HEK293T (cell line): ENCODE measurements around the gene TSNAXIP1.

ENCODE experiments used
- CTCF ChIA-PET: fragments of 350-600 bp; formaldehyde crosslinking; extraction: SDS; loops from one replicate; lab custom pipeline; 2021; ENCODE audit warnings: antibody characterized with exemption, inconsistent platforms; lab: Yijun Ruan, JAX
- POLR2A ChIA-PET: fragments of 350-600 bp; formaldehyde crosslinking; extraction: SDS; loops from one replicate; lab custom pipeline; 2020; ENCODE audit warnings: antibody characterized with exemption, inconsistent platforms; lab: Yijun Ruan, JAX
- DNase-seq: peaks from one replicate; pipeline ENCODE4 v3.0.0; 2012; ENCODE audit warnings: mixed read lengths; ENCODE audit errors: extremely low spot score
- ARNT ChIP-seq: fragments of 450-650 bp; IDR thresholded peaks from 2 replicates; pipeline ENCODE4 v1.6.1; 2017; ENCODE audit warnings: mild to moderate bottlenecking
- BHLHE40 ChIP-seq: fragments of 450-650 bp; IDR thresholded peaks from 2 replicates; pipeline ENCODE4 v1.6.1; 2016; ENCODE audit warnings: mild to moderate bottlenecking, moderate library complexity, borderline replicate concordance
- CTBP1 ChIP-seq: fragments of 450-650 bp; IDR thresholded peaks from 2 replicates; pipeline ENCODE4 v1.6.1; 2016; ENCODE audit warnings: borderline replicate concordance
- ELF4 ChIP-seq: fragments of 450-650 bp; IDR thresholded peaks from 2 replicates; pipeline ENCODE4 v1.6.1; 2017; ENCODE audit warnings: antibody characterized with exemption
- FOXA1 ChIP-seq: fragments of 450-650 bp; IDR thresholded peaks from 2 replicates; pipeline ENCODE4 v1.6.1; 2016; ENCODE audit warnings: mild to moderate bottlenecking
- FOXK2 ChIP-seq: fragments of 450-650 bp; IDR thresholded peaks from 2 replicates; pipeline ENCODE4 v1.6.1; 2016; ENCODE audit warnings: mild to moderate bottlenecking
- FOXM1 ChIP-seq: fragments of 450-650 bp; IDR thresholded peaks from 2 replicates; pipeline ENCODE4 v1.6.1; 2017; ENCODE audit warnings: mild to moderate bottlenecking, borderline replicate concordance
- HDGF ChIP-seq: fragments of 450-650 bp; IDR thresholded peaks from 2 replicates; pipeline ENCODE4 v1.6.1; 2017; ENCODE audit warnings: antibody characterized with exemption, borderline replicate concordance
- L3MBTL2 ChIP-seq: fragments of 450-650 bp; conservative IDR thresholded peaks from 2 replicates; pipeline ENCODE4 v1.6.1; 2016; ENCODE audit warnings: mild to moderate bottlenecking
- LEF1 ChIP-seq: fragments of 450-650 bp; IDR thresholded peaks from 2 replicates; pipeline ENCODE4 v1.6.1; 2017; ENCODE audit warnings: mild to moderate bottlenecking, borderline replicate concordance
- NFRKB ChIP-seq: fragments of 450-650 bp; IDR thresholded peaks from 2 replicates; pipeline ENCODE4 v1.6.1; 2016; ENCODE audit warnings: mild to moderate bottlenecking, moderate library complexity
- PKNOX1 ChIP-seq: fragments of 450-650 bp; IDR thresholded peaks from 2 replicates; pipeline ENCODE4 v1.6.1; 2016
- SP1 ChIP-seq: fragments of 450-650 bp; IDR thresholded peaks from 2 replicates; pipeline ENCODE4 v1.6.1; 2017
- SUZ12 ChIP-seq: fragments of 450-650 bp; IDR thresholded peaks from 2 replicates; pipeline ENCODE4 v1.6.1; 2016; ENCODE audit warnings: mild to moderate bottlenecking
- TARDBP ChIP-seq: fragments of 450-650 bp; IDR thresholded peaks from 2 replicates; pipeline ENCODE4 v1.6.1; 2016
- ZNF384 ChIP-seq: fragments of 450-650 bp; IDR thresholded peaks from 2 replicates; pipeline ENCODE4 v1.6.1; 2016

Gene TSNAXIP1

GRCh38 chr16:67803894-67804293 is 2.8 kb upstream of the TSNAXIP1 start:
- TF ChIP-seq BHLHE40 (no peak), CTBP1 (no peak), L3MBTL2 (no peak), ELF4 (no peak), TARDBP (no peak), FOXM1 (no peak), HDGF (no peak), FOXA1 (no peak), SUZ12 (no peak), LEF1 (no peak)
- POLR2A ChIA-PET, result no interaction called here
- no peak for DNase-seq
- CTCF ChIA-PET, result interaction anchor here (2.1 kb wide), 1 partner anchor 13 kb away, joined by 8 read pairs; no protein-coding TSS in a partner anchor

- ChIA-PET CTCF (interaction anchor here (1.0 kb wide), 1 partner anchor 11 kb away, joined by 3 read pairs; no protein-coding TSS in a partner anchor), POLR2A (no interaction called here)
- no peak for DNase-seq
Measured at GRCh38 chr16:67804853-67805542, 1.7 kb upstream of the TSNAXIP1 start.

DNA sequence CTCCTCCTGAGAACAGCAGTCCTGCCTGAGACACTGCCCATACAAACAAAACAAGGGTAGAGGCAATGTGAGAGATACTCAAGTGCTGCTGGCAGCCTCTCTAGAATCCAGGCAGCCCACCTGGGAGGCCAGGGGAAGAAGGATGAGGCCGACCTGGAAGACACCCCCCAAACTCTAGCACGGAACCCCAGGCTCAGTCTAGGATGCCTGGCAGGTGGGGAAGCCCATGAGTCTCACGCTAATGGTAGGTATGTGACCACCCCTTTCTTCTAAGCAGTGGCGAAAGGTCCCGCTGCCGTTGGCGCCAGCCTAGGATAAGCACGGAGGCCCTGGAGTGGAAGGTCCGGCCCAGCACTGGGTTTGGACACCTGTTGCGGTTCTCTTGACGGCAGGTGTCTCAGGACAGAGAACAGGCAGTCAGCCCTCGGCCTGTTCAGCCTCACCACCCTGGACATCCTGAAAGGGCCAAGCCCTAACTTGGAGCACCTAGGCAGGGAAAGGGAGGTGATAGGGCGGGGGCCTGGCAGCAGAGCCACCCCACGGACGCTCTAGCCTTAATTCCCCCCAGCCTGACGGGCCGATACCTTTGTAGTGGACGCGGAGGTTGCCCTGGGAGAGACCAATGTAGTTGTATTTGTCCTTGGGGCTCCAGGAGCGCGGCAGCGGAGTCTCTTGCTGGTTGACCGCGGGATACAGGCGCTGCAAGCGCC is 816 bp upstream of the TSNAXIP1 start:
- ChIA-PET POLR2A (interaction anchor here (0.8 to 1.2 kb wide), 9 partner anchors 9 to 146 kb away, joined by 3 to 7 read pairs (median 3); partner anchors contain the start of genes ACD and GFOD2), CTCF (interaction anchor here (1.3 to 2.7 kb wide), 2 partner anchors 10 to 133 kb away, joined by 5 to 32 read pairs; no protein-coding TSS in a partner anchor)
- TF ChIP-seq ARNT, result no peak
- TF ChIP-seq ZNF384, result no peak
- no peak for TF ChIP-seq TARDBP
- TF ChIP-seq BHLHE40, result no peak
- TF ChIP-seq CTBP1, result no peak
- TF ChIP-seq SP1, result no peak
- TF ChIP-seq SUZ12, result no peak
- TF ChIP-seq FOXA1, result no peak
- no peak for DNase-seq

More at GRCh38 chr16:67804853-67805542, 1.7 kb upstream of the TSNAXIP1 start:
- TF ChIP-seq ZNF384, result no peak
- TF ChIP-seq FOXA1, result no peak
- no peak for TF ChIP-seq SUZ12
- no peak for TF ChIP-seq TARDBP
- no peak for TF ChIP-seq NFRKB
- no peak for TF ChIP-seq CTBP1
- no peak for TF ChIP-seq L3MBTL2
- no peak for TF ChIP-seq LEF1
- no peak for TF ChIP-seq FOXM1
- no peak for TF ChIP-seq BHLHE40
- TF ChIP-seq FOXK2, result no peak
- no peak for TF ChIP-seq ARNT

- DNase-seq, result no peak
- ChIA-PET POLR2A (interaction anchor here (0.8 to 1.2 kb wide), 6 partner anchors 9 to 128 kb away, joined by 3 to 7 read pairs (median 4); partner anchors contain the start of gene GFOD2), CTCF (interaction anchor here (0.6 to 2.7 kb wide), 6 partner anchors 9 to 339 kb away, joined by 3 to 32 read pairs (median 4); partner anchors contain the start of gene CARMIL2)
- TF ChIP-seq FOXK2, result no peak
Measured at GRCh38 chr16:67807148-67807682, 526 bp downstream of the TSNAXIP1 start.

GRCh38 chr16:67811899-67812298 is 5.2 kb downstream of the TSNAXIP1 start:
- ChIA-PET POLR2A (no interaction called here), CTCF (no interaction called here)
- TF ChIP-seq SUZ12 (no peak), L3MBTL2 (no peak), HDGF (no peak), CTBP1 (no peak), NFRKB (no peak), PKNOX1 (no peak), SP1 (no peak), ELF4 (no peak)
- DNase-seq, result no peak

DNA sequence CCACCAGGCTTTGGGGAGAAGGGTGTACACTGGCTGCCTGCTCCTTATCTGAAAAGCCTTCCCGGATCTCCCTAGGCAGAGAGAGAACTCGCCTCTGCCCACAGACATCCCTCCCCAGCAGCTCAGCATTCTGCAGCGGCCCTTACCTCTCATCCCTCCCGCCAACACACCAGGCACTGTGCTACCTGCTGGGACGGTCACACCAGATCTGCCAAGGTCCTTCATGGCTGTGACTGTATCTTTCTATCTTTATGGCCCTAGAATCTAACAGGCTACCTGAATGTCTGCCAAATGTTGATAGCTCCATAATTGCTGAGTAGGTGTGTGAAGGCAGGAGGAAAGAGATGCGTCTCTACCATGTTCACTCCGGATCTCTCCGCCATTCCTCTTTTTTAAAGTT is 7.9 kb downstream of the TSNAXIP1 start:
- TF ChIP-seq SUZ12 (no peak), HDGF (no peak), ELF4 (no peak), BHLHE40 (no peak), L3MBTL2 (no peak), ZNF384 (no peak), LEF1 (no peak), FOXM1 (no peak), ARNT (no peak)
- POLR2A ChIA-PET, result no interaction called here
- CTCF ChIA-PET, result interaction anchor here (0.5 to 2.5 kb wide), 5 partner anchors 26 to 159 kb away, joined by 3 to 14 read pairs (median 4); partner anchors contain the start of gene NUTF2
- DNase-seq, result no peak

DNA sequence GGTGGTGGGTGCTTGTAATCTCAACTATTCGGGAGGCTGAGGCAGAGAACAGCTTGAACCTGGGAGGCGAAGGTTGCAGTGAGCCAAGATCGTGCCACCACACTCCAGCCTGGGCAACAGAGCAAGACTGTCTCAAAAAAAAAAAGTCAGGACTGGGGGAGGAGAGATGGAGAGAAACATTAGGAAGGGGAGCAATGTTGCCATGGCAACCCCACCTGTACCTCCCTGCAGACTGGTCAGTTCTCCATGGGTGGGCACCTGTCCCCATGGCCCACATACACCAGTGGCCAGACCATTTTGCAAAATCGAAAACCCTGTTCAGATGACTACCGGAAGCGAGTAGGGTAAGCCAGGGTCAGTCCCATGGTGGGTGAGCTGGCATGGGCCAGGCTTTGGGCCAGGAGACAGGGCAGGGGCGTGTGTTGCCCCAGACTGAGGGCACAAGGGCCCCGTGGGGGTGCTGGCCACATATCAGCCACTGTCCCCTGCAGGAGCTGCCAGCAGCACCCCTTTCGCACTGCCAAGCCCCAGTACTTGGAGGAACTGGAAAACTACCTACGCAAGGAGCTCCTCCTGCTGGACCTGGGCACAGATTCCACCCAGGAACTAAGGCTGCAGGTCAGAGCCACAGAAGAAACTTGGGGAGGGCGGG is 14.0 kb downstream of the TSNAXIP1 start:
- POLR2A ChIA-PET, result interaction anchor here (0.8 kb wide), 1 partner anchor 13 kb away, joined by 4 read pairs; no protein-coding TSS in a partner anchor
- no peak for DNase-seq
- CTCF ChIA-PET, result interaction anchor here (2.2 kb wide), 1 partner anchor 45 kb away, joined by 7 read pairs; no protein-coding TSS in a partner anchor
- TF ChIP-seq L3MBTL2 (no peak), CTBP1 (no peak), SP1 (no peak), FOXM1 (no peak), PKNOX1 (no peak), NFRKB (no peak), ZNF384 (no peak), TARDBP (no peak), ELF4 (no peak), ARNT (no peak), HDGF (no peak), SUZ12 (no peak), BHLHE40 (no peak), FOXA1 (no peak), LEF1 (no peak), FOXK2 (no peak)
